Measurements from ENCODE around the gene KHDRBS2.

DNA sequence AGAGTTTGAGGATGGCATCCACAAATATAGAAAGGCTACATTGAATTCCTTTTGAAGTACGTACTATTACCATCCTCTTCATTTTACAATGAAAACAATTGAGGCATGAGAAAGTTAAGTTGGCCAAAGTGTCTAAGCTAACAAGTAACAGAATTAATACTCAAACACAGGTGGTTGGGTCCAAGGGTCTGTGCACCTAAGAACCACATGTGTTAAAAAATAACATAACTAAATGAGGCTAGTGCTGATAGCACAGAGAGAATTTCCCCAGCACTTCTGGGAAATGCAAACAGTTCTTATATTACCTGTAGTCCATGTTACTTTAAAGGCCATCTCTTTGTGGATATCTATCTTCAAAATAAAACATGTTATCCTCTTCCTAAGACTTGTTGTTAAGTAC, 10.5 kb upstream of the KHDRBS2 start:
- TF ChIP-seq POLR2AphosphoS5 (IDR thresholded peaks at IDR 0.05), result no peak
- no peak for TF ChIP-seq CTCF (IDR thresholded peaks at IDR 0.05)

All from breast epithelium (tissue), 3 donors.